ENCODE measurements around the gene GPR68. TPM values are rescaled to one million over a fixed set of nuclear protein-coding genes. Genes with fewer than 3 reads are reported as not detected.
"Not testable (repeated sequence)": the region's sequence is repeated elsewhere in the genome, so short reads cannot be mapped to it uniquely, and the experiment has no call there.

Gene GPR68
- total RNA-seq, 3 donors from 2014 or later = 4.1 to 6.1 (median 6.0) TPM

- Mint-ChIP-seq H3K4me1 (ENCODE audit: low read depth) (peaks cover 76% of the 10 kb centered on the region), H3K9me3 (no peaks in the 10 kb centered on the region), H3K4me3 (peak overlapping the region; percentile 73), H3K27me3 (ENCODE audit: low read depth) (no peaks in the 10 kb centered on the region), H3K36me3 (ENCODE audit: insufficient read depth) (peaks cover 1% of the 10 kb centered on the region)
- ATAC-seq = peak; percentile 42 to 56
- DNase-seq = peak; percentile 48
These were observed 8.6 kb upstream of the GPR68 start for GRCh38 chr14:91252871-91253794.

GRCh38 chr14:91250912-91251311 is 6.4 kb upstream of the GPR68 start:
- no peak for DNase-seq
- ATAC-seq = no peak
- Mint-ChIP-seq H3K4me1 (ENCODE audit: low read depth) (peaks cover 79% of the 10 kb centered on the region), H3K9me3 (peaks cover 5% of the 10 kb centered on the region), H3K36me3 (ENCODE audit: insufficient read depth) (peaks cover 7% of the 10 kb centered on the region), H3K27me3 (ENCODE audit: low read depth) (no peaks in the 10 kb centered on the region), H3K4me3 (no peak overlapping the region)

- no peak for ATAC-seq
- no peak for DNase-seq
- Mint-ChIP-seq H3K27me3 (ENCODE audit: low read depth) (no peaks in the 10 kb centered on the region), H3K4me1 (ENCODE audit: low read depth) (peaks cover 81% of the 10 kb centered on the region), H3K36me3 (ENCODE audit: insufficient read depth) (peaks cover 7% of the 10 kb centered on the region), H3K9me3 (peaks cover 5% of the 10 kb centered on the region), H3K4me3 (no peak overlapping the region)
These were observed 5.5 kb upstream of the GPR68 start for GRCh38 chr14:91249841-91250616.

GRCh38 chr14:91246051-91246852 is 1.7 kb upstream of the GPR68 start:
- H3K9me3 Mint-ChIP-seq = peaks cover 8% of the 10 kb centered on the region

GRCh38 chr14:91245616-91246015 is 1.1 kb upstream of the GPR68 start:
- ATAC-seq; H3K36me3 Mint-ChIP-seq (ENCODE audit: insufficient read depth); H3K27me3 Mint-ChIP-seq (ENCODE audit: low read depth); DNase-seq; H3K9me3 Mint-ChIP-seq: not testable (repeated sequence)
- Mint-ChIP-seq H3K4me1 (ENCODE audit: low read depth) (peaks cover 93% of the 10 kb centered on the region), H3K4me3 (peak overlapping the region; percentile 78)

More at GRCh38 chr14:91246051-91246852, 1.7 kb upstream of the GPR68 start:
- no peaks in the 10 kb centered on the region for H3K27me3 Mint-ChIP-seq (ENCODE audit: low read depth)
- DNase-seq = peak; percentile 69
- peak; percentile 53 to 54 for ATAC-seq
- peaks cover 8% of the 10 kb centered on the region for H3K36me3 Mint-ChIP-seq (ENCODE audit: insufficient read depth)
- peaks cover 93% of the 10 kb centered on the region for H3K4me1 Mint-ChIP-seq (ENCODE audit: low read depth)
- H3K4me3 Mint-ChIP-seq = peak overlapping the region; percentile 78

GRCh38 chr14:91245029-91245428 is 525 bp upstream of the GPR68 start:
- peak in 1 of 2 donors; percentile 1 for ATAC-seq
- Mint-ChIP-seq H3K9me3 (peaks cover 8% of the 10 kb centered on the region), H3K4me3 (peak overlapping the region; percentile 78), H3K4me1 (ENCODE audit: low read depth) (peaks cover 92% of the 10 kb centered on the region), H3K27me3 (ENCODE audit: low read depth) (no peaks in the 10 kb centered on the region), H3K36me3 (ENCODE audit: insufficient read depth) (peaks cover 8% of the 10 kb centered on the region)
- DNase-seq = peak; percentile 66

- Mint-ChIP-seq H3K4me1 (ENCODE audit: low read depth) (peaks cover 96% of the 10 kb centered on the region), H3K27me3 (ENCODE audit: low read depth) (no peaks in the 10 kb centered on the region), H3K36me3 (ENCODE audit: insufficient read depth) (peaks cover 11% of the 10 kb centered on the region), H3K9me3 (peaks cover 8% of the 10 kb centered on the region), H3K4me3 (peak overlapping the region; percentile 78)
- DNase-seq (no peak), ATAC-seq (no peak)
These were observed 1.4 kb downstream of the GPR68 start for GRCh38 chr14:91243074-91243471.

- ATAC-seq (no peak), DNase-seq (no peak)
- Mint-ChIP-seq H3K9me3 (peaks cover 8% of the 10 kb centered on the region), H3K4me1 (ENCODE audit: low read depth) (peaks cover 96% of the 10 kb centered on the region), H3K4me3 (peak overlapping the region; percentile 78), H3K27me3 (ENCODE audit: low read depth) (no peaks in the 10 kb centered on the region), H3K36me3 (ENCODE audit: insufficient read depth) (peaks cover 13% of the 10 kb centered on the region)
These were observed 1.9 kb downstream of the GPR68 start for GRCh38 chr14:91242635-91243034.

GRCh38 chr14:91241863-91242262 is 2.6 kb downstream of the GPR68 start:
- H3K9me3 Mint-ChIP-seq = peaks cover 3% of the 10 kb centered on the region
- no peaks in the 10 kb centered on the region for H3K27me3 Mint-ChIP-seq (ENCODE audit: low read depth)
- no peak for DNase-seq
- peak overlapping the region; percentile 78 for H3K4me3 Mint-ChIP-seq
- ATAC-seq = no peak
- H3K4me1 Mint-ChIP-seq (ENCODE audit: low read depth) = peaks cover 93% of the 10 kb centered on the region
- H3K36me3 Mint-ChIP-seq (ENCODE audit: insufficient read depth) = peaks cover 11% of the 10 kb centered on the region

GRCh38 chr14:91238661-91239060 is 5.8 kb downstream of the GPR68 start:
- H3K4me3 Mint-ChIP-seq = no peak overlapping the region
- H3K36me3 Mint-ChIP-seq (ENCODE audit: insufficient read depth) = peaks cover 24% of the 10 kb centered on the region
- H3K27me3 Mint-ChIP-seq (ENCODE audit: low read depth) = no peaks in the 10 kb centered on the region
- ATAC-seq = no peak
- no peak for DNase-seq
- peaks cover 76% of the 10 kb centered on the region for H3K4me1 Mint-ChIP-seq (ENCODE audit: low read depth)
- peaks cover 3% of the 10 kb centered on the region for H3K9me3 Mint-ChIP-seq

GRCh38 chr14:91238085-91238484 is 6.4 kb downstream of the GPR68 start:
- Mint-ChIP-seq H3K36me3 (ENCODE audit: insufficient read depth) (peaks cover 24% of the 10 kb centered on the region), H3K9me3 (peaks cover 3% of the 10 kb centered on the region), H3K27me3 (ENCODE audit: low read depth) (no peaks in the 10 kb centered on the region), H3K4me3 (no peak overlapping the region), H3K4me1 (ENCODE audit: low read depth) (peaks cover 75% of the 10 kb centered on the region)
- DNase-seq (no peak), ATAC-seq (no peak)

- peaks cover 29% of the 10 kb centered on the region for H3K36me3 Mint-ChIP-seq (ENCODE audit: insufficient read depth)
These were observed 7.3 kb downstream of the GPR68 start for GRCh38 chr14:91237219-91237618.

GRCh38 chr14:91235841-91236240 is 8.7 kb downstream of the GPR68 start:
- DNase-seq (no peak), ATAC-seq (no peak)
- Mint-ChIP-seq H3K4me1 (ENCODE audit: low read depth) (peaks cover 76% of the 10 kb centered on the region), H3K9me3 (peaks cover 5% of the 10 kb centered on the region), H3K36me3 (ENCODE audit: insufficient read depth) (peaks cover 32% of the 10 kb centered on the region), H3K27me3 (ENCODE audit: low read depth) (no peaks in the 10 kb centered on the region), H3K4me3 (no peak overlapping the region)

More at GRCh38 chr14:91237219-91237618, 7.3 kb downstream of the GPR68 start:
- Mint-ChIP-seq H3K4me1 (ENCODE audit: low read depth) (peaks cover 76% of the 10 kb centered on the region), H3K27me3 (ENCODE audit: low read depth) (no peaks in the 10 kb centered on the region), H3K9me3 (peaks cover 3% of the 10 kb centered on the region), H3K4me3 (no peak overlapping the region)
- no peak for DNase-seq
- no peak for ATAC-seq

- Mint-ChIP-seq H3K27me3 (ENCODE audit: low read depth) (no peaks in the 10 kb centered on the region), H3K4me3 (no peak overlapping the region), H3K9me3 (peaks cover 8% of the 10 kb centered on the region), H3K36me3 (ENCODE audit: insufficient read depth) (peaks cover 35% of the 10 kb centered on the region), H3K4me1 (ENCODE audit: low read depth) (peaks cover 78% of the 10 kb centered on the region)
- no peak for DNase-seq
- no peak for ATAC-seq
These were observed 9.8 kb downstream of the GPR68 start for GRCh38 chr14:91234791-91235114.
